HepG2 (cell line): Measurements from ENCODE around the gene LEPR. TPM values are rescaled to one million over a fixed set of nuclear protein-coding genes. Genes with fewer than 3 reads are reported as not detected.

ENCODE experiments used
- polyA plus RNA-seq, 8 experiments: library from polyadenylated mRNA; depleted of rRNA in 3 of 8; stranded (reverse) in 7 of 8; unstranded in 1 of 8; fragments of >200 nt; fragmentation: Illumina TruSeq in 4 of 8; extraction: Trizol in 4 of 8; gene quantifications; 2 replicates each; pipeline versions ENCODE4 v1.2.1 to v1.2.3, GENCODE V29; 2011 to 2016; ENCODE audit warnings: low read depth in 4 of 8, missing spikeins in 1 of 8, mixed read lengths in 1 of 8; ENCODE audit not compliant: insufficient read depth in 1 of 8
- small RNA-seq, 3 experiments: library from RNA; depleted of rRNA; stranded (forward); fragments of <200 nt; gene quantifications; one replicate each; pipeline ENCODE3, GENCODE V24; 2012; ENCODE audit warnings: low read depth in 2 of 3, low replicate concordance in 1 of 3; ENCODE audit not compliant: insufficient read length in 3 of 3, insufficient read depth in 2 of 3
- total RNA-seq, 5 experiments: library from RNA; depleted of rRNA; stranded (reverse); fragments of >200 nt; fragmentation: Illumina TruSeq; extraction: Trizol; gene quantifications; 2 replicates each; pipeline ENCODE4 v1.2.3, GENCODE V29; 2016; ENCODE audit warnings: low read depth in 1 of 5

Gene LEPR
- total and polyA plus RNA-seq, 2 of the 13 experiments (the other 11 are each of a cell fraction or from before 2014, with no cell fraction given) = 0.60 to 1.7 TPM

Small RNAs within 50 kb of the gene (small RNA-seq; reads per million reads assigned to genes)
- gene RNU2-15P = 0 to 0.20 (median 0) reads per million in 3 experiments

Other genes with a start within 250 kb of the LEPR start
- gene DNAJC6, start 111.1 kb upstream of the LEPR start, total RNA-seq (2016; rRNA removed; fragmentation: Illumina TruSeq; extraction: Trizol) = 0.80 and 1.0 TPM in 2 replicates
- 1.6 and 1.7 TPM in 2 replicates for gene DNAJC6, start 111.1 kb upstream of the LEPR start, polyA plus RNA-seq (2011; rRNA removed)
- gene LEPROT, start within 50 bp of the LEPR start, total RNA-seq (2016; rRNA removed; fragmentation: Illumina TruSeq; extraction: Trizol) = 29.0 and 36.8 TPM in 2 replicates
- 44.1 and 51.4 TPM in 2 replicates for gene LEPROT, start within 50 bp of the LEPR start, polyA plus RNA-seq (2011; rRNA removed)